ENCODE data around the gene BRK1.
"Not testable (repeated sequence)": the region's sequence is repeated elsewhere in the genome, so short reads cannot be mapped to it uniquely, and the experiment has no call there.

BRK1 gene

DNA sequence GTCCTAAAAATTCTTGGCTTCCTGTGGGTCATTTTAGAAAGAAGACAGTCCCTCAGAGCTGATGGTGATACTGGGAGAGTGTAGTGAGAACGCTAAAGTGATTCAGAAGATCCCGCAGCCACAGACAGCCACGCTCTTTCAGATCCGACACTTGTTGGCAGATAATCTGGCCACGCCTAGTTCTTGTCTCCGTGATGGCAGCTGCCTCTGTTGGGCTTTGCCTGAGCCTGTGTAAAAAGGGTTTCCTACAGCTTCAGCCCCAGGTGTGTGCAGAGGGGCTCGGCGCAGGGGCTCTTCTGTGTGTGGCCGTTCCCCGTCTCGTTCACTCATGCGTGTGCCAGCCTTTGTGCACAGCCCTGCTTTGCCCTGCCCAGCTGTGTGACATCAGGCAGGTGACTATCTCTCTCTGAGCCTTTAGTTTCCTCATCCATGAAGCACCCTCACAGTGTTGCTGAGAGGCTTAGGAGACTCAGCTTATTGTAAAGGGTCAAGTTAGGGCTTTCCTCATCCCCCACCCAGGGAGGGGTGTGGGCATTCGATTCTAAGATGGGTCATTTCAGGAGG is 55.5 kb downstream of the BRK1 start:
- DNase-seq (ENCODE audit: low read depth), result no peak
- TF ChIP-seq CTCF (conservative IDR thresholded peaks at IDR 0.05; ENCODE audit: low read depth, low read length), result no peak
- no peak overlapping the region for H3K4me3 ChIP-seq (ENCODE audit: low read length)

- DNase-seq (ENCODE audit: low read depth), result no peak
- TF ChIP-seq CTCF (conservative IDR thresholded peaks at IDR 0.05; ENCODE audit: low read depth, low read length), result no peak
- no peak overlapping the region for H3K4me3 ChIP-seq (ENCODE audit: low read length)
Observed at GRCh38 chr3:10173095-10173925, 57.8 kb downstream of the BRK1 start.

DNA sequence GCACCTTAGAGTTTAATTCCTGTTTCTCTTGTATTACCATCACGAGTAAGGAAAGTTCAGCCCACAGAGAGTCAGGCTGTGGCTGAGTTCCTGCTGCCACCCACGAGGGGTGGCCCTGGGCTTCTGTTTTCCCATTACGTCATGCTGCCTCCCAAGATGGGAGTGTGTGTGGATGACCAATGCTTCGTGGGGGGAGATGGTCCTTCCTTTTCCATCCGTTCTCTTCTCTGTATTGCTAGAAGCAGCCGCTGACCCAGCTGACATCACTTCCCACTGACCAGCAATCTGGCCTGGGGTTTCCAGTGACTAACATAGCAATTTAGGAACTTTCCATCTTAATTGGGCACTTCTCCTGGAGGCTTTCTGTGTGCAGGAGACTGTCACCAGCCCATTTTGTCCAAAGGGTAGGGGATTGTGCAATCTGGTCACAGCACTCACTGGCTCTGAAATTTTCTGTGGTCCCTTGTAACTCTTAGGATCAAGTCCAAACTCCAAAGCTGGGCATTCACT is 58.5 kb downstream of the BRK1 start:
- no peak for TF ChIP-seq CTCF (conservative IDR thresholded peaks at IDR 0.05; ENCODE audit: low read depth, low read length)
- peak; percentile 66 for DNase-seq (ENCODE audit: low read depth)
- H3K4me3 ChIP-seq (ENCODE audit: low read length), result no peak overlapping the region

DNA sequence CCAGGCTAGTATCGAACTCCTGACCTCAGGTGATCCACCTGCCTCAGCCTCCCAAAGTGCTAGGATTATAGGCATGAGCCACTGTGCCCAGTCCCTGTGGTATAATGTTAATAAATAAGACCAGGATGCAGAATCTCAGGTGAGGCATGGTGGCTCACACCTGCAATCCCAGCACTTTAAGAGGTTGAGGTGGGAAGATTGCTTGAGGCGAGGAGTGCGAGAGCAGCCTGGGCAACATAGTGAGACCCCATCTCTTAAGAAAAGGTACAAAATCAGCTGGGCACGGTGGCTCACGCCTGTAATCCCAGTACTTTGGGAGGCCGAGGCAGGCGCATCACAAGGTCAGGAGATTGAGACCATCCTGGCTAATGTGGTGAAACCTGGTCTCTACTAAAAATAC is 59.9 kb downstream of the BRK1 start:
- not testable (repeated sequence) for H3K4me3 ChIP-seq (ENCODE audit: low read length); DNase-seq (ENCODE audit: low read depth)

DNA sequence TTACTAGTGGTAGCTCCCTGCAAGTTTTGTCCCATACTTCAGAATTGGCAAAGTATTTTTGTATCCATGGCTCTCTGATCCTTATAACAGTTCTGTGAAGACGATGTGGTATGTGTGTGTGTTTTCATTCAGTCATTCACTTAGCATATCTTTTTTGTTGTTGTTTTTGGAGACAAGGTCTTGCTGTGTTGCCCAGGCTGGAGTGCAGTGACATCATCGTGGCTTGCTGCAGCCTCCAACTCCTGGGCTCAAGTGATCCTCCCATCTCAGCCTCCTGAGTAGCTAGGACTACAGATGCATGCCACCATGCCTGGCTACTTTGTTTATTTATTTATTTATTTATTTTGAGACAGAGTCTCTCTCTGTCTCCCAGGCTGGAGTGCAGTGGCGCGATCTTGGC is 60.7 kb downstream of the BRK1 start:
- not testable (repeated sequence) for H3K4me3 ChIP-seq (ENCODE audit: low read length); DNase-seq (ENCODE audit: low read depth)
